ENCODE measurements around the gene PITX1. TPM values are rescaled to one million over a fixed set of nuclear protein-coding genes. Genes with fewer than 3 reads are reported as not detected.

PITX1 gene
- total RNA-seq, 6 experiments from 2014 or later = not detected

DNA sequence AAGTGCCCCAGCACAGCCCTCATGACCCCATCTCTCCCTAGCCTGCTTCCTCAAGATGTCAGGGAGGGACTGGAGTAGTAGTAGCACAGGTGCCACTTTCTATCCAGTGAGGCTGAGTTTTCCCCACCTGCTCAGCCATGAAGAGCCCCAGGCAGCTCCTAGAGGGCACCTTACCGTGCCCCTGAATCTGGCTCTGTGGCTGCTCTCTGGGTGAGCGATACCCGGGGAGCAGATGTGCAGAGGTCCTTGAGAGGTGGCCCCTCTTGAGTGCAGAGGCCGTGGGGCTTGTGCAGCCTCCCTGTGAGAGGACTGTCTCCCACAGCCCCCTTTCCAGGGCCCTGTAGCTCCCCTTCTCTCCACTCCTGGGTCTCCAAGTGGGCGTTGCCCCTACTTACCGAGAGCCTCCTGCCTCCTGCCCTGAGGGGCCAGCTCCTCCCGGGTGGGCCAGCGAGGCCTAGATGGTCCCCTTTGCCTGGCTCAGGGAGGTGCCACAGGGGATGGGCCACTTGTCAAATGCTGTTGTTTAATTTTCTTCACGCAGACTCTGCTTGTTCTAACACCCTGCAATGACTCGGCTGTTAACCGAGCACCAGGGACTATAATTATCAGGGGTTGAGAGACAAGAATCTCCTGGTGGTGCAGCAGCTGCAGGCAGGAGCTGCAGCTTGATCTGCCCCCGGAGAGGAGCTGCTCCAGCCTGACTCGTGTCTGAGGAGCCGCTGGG is 29.6 kb upstream of the PITX1 start:
- 10% methylated on average over 4 of the region's 14 CpGs for WGBS (ENCODE audit: insufficient coverage, low coverage, low lambda C conversion rate, missing lambda C conversion rate)
- ATAC-seq = no peak
- TF ChIP-seq POLR2A (IDR thresholded peaks at IDR 0.05) = no peak
- TF ChIP-seq, protein P1, sequence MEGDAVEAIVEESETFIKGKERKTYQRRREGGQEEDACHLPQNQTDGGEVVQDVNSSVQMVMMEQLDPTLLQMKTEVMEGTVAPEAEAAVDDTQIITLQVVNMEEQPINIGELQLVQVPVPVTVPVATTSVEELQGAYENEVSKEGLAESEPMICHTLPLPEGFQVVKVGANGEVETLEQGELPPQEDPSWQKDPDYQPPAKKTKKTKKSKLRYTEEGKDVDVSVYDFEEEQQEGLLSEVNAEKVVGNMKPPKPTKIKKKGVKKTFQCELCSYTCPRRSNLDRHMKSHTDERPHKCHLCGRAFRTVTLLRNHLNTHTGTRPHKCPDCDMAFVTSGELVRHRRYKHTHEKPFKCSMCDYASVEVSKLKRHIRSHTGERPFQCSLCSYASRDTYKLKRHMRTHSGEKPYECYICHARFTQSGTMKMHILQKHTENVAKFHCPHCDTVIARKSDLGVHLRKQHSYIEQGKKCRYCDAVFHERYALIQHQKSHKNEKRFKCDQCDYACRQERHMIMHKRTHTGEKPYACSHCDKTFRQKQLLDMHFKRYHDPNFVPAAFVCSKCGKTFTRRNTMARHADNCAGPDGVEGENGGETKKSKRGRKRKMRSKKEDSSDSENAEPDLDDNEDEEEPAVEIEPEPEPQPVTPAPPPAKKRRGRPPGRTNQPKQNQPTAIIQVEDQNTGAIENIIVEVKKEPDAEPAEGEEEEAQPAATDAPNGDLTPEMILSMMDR (IDR thresholded peaks at IDR 0.05) = no peak
- H3K27me3 ChIP-seq = no peaks in the 10 kb centered on the region
- intact Hi-C loops (cut with DNase I) = no loop called here
- no peaks in the 10 kb centered on the region for H3K9me3 ChIP-seq
- H3K36me3 ChIP-seq = no peaks in the 10 kb centered on the region
- H3K4me3 ChIP-seq = no peak overlapping the region
- no peaks in the 10 kb centered on the region for H3K4me1 ChIP-seq
- DNase-seq = no peak
- no peak overlapping the region for H3K27ac ChIP-seq

- Histone ChIP-seq H3K9me3 (no peaks in the 10 kb centered on the region), H3K4me1 (no peaks in the 10 kb centered on the region), H3K27me3 (no peaks in the 10 kb centered on the region), H3K4me3 (no peak overlapping the region), H3K27ac (no peak overlapping the region), H3K36me3 (no peaks in the 10 kb centered on the region)
- no peak for TF ChIP-seq POLR2A (IDR thresholded peaks at IDR 0.05)
- ATAC-seq (no peak), DNase-seq (no peak)
- intact Hi-C loops (cut with DNase I) = no loop called here
- no CpG with 5 or more reads among the region's 8 CpGs for WGBS (ENCODE audit: insufficient coverage, low coverage, low lambda C conversion rate, missing lambda C conversion rate)
Measured at GRCh38 chr5:135063056-135063445, 29.0 kb upstream of the PITX1 start.

GRCh38 chr5:135062216-135063055 is 28.4 kb upstream of the PITX1 start:
- Histone ChIP-seq H3K27ac (no peak overlapping the region), H3K9me3 (no peaks in the 10 kb centered on the region), H3K4me3 (no peak overlapping the region), H3K4me1 (no peaks in the 10 kb centered on the region), H3K36me3 (no peaks in the 10 kb centered on the region), H3K27me3 (no peaks in the 10 kb centered on the region)
- 60% methylated on average over 1 of the region's 17 CpGs for WGBS (ENCODE audit: insufficient coverage, low coverage, low lambda C conversion rate, missing lambda C conversion rate)
- intact Hi-C loops (cut with DNase I) = no loop called here
- no peak for TF ChIP-seq POLR2A (IDR thresholded peaks at IDR 0.05)
- TF ChIP-seq, protein P1 (IDR thresholded peaks at IDR 0.05) = no peak
- ATAC-seq = no peak
- DNase-seq = no peak

DNA sequence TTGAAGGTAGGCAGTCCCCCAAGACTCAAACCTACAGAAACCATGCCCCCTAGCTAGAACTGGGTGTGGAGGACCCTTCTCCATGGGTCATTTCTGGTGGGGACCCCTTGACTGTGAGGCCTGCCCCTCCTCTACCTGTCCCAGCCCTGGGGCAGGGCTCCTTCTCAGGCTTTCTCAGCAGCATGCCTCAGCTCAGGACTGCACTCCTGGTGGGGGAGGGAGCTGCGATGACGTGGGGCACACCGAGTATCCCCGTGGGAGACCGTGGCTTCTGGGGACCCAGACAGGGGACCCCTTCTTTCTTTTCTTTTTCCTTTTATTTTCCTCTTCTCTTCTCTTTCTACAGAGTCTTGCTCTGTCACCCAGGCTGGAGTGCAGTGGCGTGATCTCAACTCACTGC is 27.0 kb upstream of the PITX1 start:
- no peak for ATAC-seq
- no CpG with 5 or more reads among the region's 6 CpGs for whole genome bisulfite sequencing (ENCODE audit: insufficient coverage, low coverage, low lambda C conversion rate, missing lambda C conversion rate)
- Histone ChIP-seq H3K9me3 (no peaks in the 10 kb centered on the region), H3K4me1 (no peaks in the 10 kb centered on the region), H3K27me3 (no peaks in the 10 kb centered on the region), H3K27ac (no peak overlapping the region), H3K36me3 (no peaks in the 10 kb centered on the region), H3K4me3 (no peak overlapping the region)
- TF ChIP-seq POLR2A (IDR thresholded peaks at IDR 0.05) = no peak
- TF ChIP-seq, protein P1 (IDR thresholded peaks at IDR 0.05) = no peak
- no peak for DNase-seq
- intact Hi-C loops (cut with DNase I) = no loop called here

DNA sequence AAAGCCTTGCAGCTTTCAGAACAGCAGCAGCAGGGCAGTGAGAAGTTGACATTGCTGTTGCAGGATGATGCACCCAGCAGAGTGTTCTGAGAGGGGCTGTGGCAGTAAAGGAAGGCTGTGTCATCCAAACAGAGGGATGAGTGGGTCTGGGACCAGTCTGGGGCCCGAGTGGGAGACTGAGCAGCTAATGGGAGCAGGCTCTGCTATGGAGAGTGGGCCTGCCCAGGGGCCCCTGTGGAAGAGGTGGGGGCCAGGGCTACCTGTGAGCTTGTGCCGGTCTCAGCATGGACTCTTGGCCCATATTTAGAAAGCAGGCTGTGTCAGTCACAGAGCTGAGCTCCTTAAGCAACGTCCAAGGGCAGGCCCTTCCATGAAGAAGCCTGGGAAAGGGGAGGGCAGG is 26.0 kb upstream of the PITX1 start:
- TF ChIP-seq POLR2A (IDR thresholded peaks at IDR 0.05) = no peak
- DNase-seq (no peak), ATAC-seq (no peak)
- Histone ChIP-seq H3K27me3 (no peaks in the 10 kb centered on the region), H3K4me3 (no peak overlapping the region), H3K27ac (no peak overlapping the region), H3K9me3 (no peaks in the 10 kb centered on the region), H3K4me1 (no peaks in the 10 kb centered on the region), H3K36me3 (no peaks in the 10 kb centered on the region)
- intact Hi-C loops (cut with DNase I) = no loop called here
- 80% methylated on average over 1 of the region's 3 CpGs for WGBS (ENCODE audit: insufficient coverage, low coverage, low lambda C conversion rate, missing lambda C conversion rate)

Data from right lobe of liver (tissue), 6 donors.